Naive B cell (primary cell): ENCODE measurements around the gene C1orf87. TPM values are rescaled to one million over a fixed set of nuclear protein-coding genes. Genes with fewer than 3 reads are reported as not detected.

Source experiments
- ATAC-seq, 2 donors: fragments of 150-1000 bp; cut with Tn5 transposase; 2 replicates each; pipeline ENCODE4 v1.10.0; 2021; ENCODE audit warnings: low read depth in 2 of 2, mild to moderate bottlenecking in 2 of 2, moderate library complexity in 2 of 2
- DNase-seq: peaks from one replicate; pipeline ENCODE4 v3.0.0; 2022
- H3K27ac Mint-ChIP-seq, 6 donors: one replicate each; pipeline ENCODE4 v1.8.0; 2020 to 2022; ENCODE audit warnings: mild to moderate bottlenecking in 6 of 6, mixed read lengths in 6 of 6, moderate library complexity in 5 of 6, inconsistent platforms in 2 of 6
- H3K27me3 Mint-ChIP-seq, 3 donors: one replicate each; pipeline ENCODE4 v1.8.0; 2021 to 2022; ENCODE audit warnings: mixed read lengths in 3 of 3, mild to moderate bottlenecking in 1 of 3
- H3K36me3 Mint-ChIP-seq, 2 donors: one replicate each; pipeline ENCODE4 v1.8.0; 2020 to 2022; ENCODE audit warnings: mixed read lengths in 2 of 2, inconsistent platforms in 1 of 2, mild to moderate bottlenecking in 1 of 2
- H3K4me1 Mint-ChIP-seq, 3 donors: one replicate each; pipeline ENCODE4 v1.8.0; 2020 to 2022; ENCODE audit warnings: mixed read lengths in 3 of 3, inconsistent platforms in 1 of 3, mild to moderate bottlenecking in 1 of 3, moderate library complexity in 1 of 3
- H3K4me3 Mint-ChIP-seq, 8 donors: one replicate each; pipeline ENCODE4 v1.8.0; 2020 to 2022; ENCODE audit warnings: mild to moderate bottlenecking in 8 of 8, mixed read lengths in 8 of 8, moderate library complexity in 8 of 8, inconsistent platforms in 2 of 8
- H3K9me3 Mint-ChIP-seq, 7 donors: one replicate each; pipeline ENCODE4 v1.8.0; 2020 to 2022; ENCODE audit warnings: mixed read lengths in 7 of 7, mild to moderate bottlenecking in 5 of 7, inconsistent platforms in 2 of 7, moderate library complexity in 1 of 7
- polyA plus RNA-seq, 6 donors: library from polyadenylated mRNA; unstranded; fragments of 300-500 nt; fragmentation: Illumina TruSeq; gene quantifications; one replicate each; pipeline ENCODE4 v1.2.3, GENCODE V29; 2021; ENCODE audit warnings: low read depth in 6 of 6

Gene C1orf87
- polyA plus RNA-seq, 6 donors from 2014 or later, result not detected

- no peak for ATAC-seq
- no peak for DNase-seq
These were observed 24.4 kb downstream of the C1orf87 start for GRCh38 chr1:60049188-60049587.

GRCh38 chr1:60044881-60045280 lies 28.7 kb downstream of the C1orf87 start:
- H3K27ac Mint-ChIP-seq, result no peak overlapping the region
- peaks cover 0 to 7% of the 10 kb centered on the region in 2 donors for H3K36me3 Mint-ChIP-seq
- H3K4me3 Mint-ChIP-seq, result no peak overlapping the region
- H3K9me3 Mint-ChIP-seq, result peaks cover 0 to 10% (median 8%) of the 10 kb centered on the region in 7 donors
- no peaks in the 10 kb centered on the region for H3K4me1 Mint-ChIP-seq
- ATAC-seq, result no peak
- peaks cover 0 to 9% (median 0%) of the 10 kb centered on the region in 3 donors for H3K27me3 Mint-ChIP-seq
- DNase-seq, result no peak

More at GRCh38 chr1:60049188-60049587, 24.4 kb downstream of the C1orf87 start:
- peaks cover 0 to 22% (median 13%) of the 10 kb centered on the region in 7 donors for H3K9me3 Mint-ChIP-seq
- H3K27me3 Mint-ChIP-seq, result peaks cover 0 to 8% (median 4%) of the 10 kb centered on the region in 3 donors
- peaks cover 0 to 10% of the 10 kb centered on the region in 2 donors for H3K36me3 Mint-ChIP-seq
- no peaks in the 10 kb centered on the region for H3K4me1 Mint-ChIP-seq
- no peak overlapping the region for H3K4me3 Mint-ChIP-seq
- no peak overlapping the region for H3K27ac Mint-ChIP-seq

DNA sequence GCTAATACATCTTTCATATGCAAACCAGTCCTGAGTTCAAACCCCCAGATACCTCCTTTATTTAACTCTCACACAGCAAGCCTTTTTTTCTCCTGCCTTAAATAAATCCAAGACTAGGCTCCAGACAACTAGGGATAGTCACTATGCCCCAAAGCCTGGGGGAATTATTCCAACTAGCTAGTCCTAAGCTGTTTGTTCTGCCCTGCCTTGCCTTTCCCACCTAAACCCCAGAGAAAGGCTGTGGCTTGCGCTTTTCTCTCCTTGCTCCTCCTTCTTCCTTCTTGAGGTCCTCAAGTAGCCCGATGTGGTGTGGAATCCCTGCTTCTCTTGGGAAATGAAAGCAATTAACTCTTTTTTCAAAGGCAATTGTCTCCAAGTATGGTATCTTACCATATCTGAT lies 31.8 kb downstream of the C1orf87 start:
- H3K36me3 Mint-ChIP-seq, result no peaks in the 10 kb centered on the region
- H3K9me3 Mint-ChIP-seq, result peaks cover 0 to 2% (median 0%) of the 10 kb centered on the region in 7 donors
- H3K4me1 Mint-ChIP-seq, result no peaks in the 10 kb centered on the region
- H3K27me3 Mint-ChIP-seq, result peaks cover 0 to 9% (median 0%) of the 10 kb centered on the region in 3 donors
- ATAC-seq, result no peak
- no peak overlapping the region for H3K27ac Mint-ChIP-seq
- no peak for DNase-seq
- no peak overlapping the region for H3K4me3 Mint-ChIP-seq

- Mint-ChIP-seq H3K9me3 (peaks cover 0 to 2% (median 0%) of the 10 kb centered on the region in 7 donors), H3K36me3 (no peaks in the 10 kb centered on the region), H3K4me3 (no peak overlapping the region), H3K27me3 (peaks cover 0 to 7% (median 0%) of the 10 kb centered on the region in 3 donors), H3K4me1 (no peaks in the 10 kb centered on the region), H3K27ac (no peak overlapping the region)
- no peak for ATAC-seq
- DNase-seq, result no peak
These were observed 35.9 kb downstream of the C1orf87 start for GRCh38 chr1:60037669-60038068.

- no peak for DNase-seq
- Mint-ChIP-seq H3K27ac (no peak overlapping the region), H3K36me3 (no peaks in the 10 kb centered on the region), H3K4me3 (no peak overlapping the region), H3K4me1 (no peaks in the 10 kb centered on the region), H3K27me3 (peaks cover 0 to 6% (median 0%) of the 10 kb centered on the region in 3 donors), H3K9me3 (peaks cover 0 to 2% (median 0%) of the 10 kb centered on the region in 7 donors)
- ATAC-seq, result no peak
These were observed 36.6 kb downstream of the C1orf87 start for GRCh38 chr1:60036856-60037460.

DNA sequence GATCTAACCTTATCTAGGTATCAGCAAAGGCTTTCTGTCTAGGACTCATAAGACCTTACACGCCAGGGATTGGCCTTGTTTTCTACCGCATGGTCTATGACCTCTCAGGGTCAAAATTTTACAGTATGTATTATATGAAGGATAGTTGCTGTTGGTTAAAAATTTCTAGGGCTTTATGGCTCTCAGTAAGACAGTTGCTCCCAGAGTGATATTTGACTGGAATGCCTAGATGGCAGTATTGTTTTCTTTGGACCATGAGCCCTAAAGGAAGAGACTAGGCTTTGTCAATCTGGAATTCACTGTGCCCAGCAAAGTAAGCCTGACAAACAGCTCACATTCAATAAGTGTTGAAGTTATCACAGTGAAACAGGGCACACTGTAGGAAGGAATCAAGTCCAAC lies 37.6 kb downstream of the C1orf87 start:
- Mint-ChIP-seq H3K4me3 (no peak overlapping the region), H3K4me1 (no peaks in the 10 kb centered on the region)

DNA sequence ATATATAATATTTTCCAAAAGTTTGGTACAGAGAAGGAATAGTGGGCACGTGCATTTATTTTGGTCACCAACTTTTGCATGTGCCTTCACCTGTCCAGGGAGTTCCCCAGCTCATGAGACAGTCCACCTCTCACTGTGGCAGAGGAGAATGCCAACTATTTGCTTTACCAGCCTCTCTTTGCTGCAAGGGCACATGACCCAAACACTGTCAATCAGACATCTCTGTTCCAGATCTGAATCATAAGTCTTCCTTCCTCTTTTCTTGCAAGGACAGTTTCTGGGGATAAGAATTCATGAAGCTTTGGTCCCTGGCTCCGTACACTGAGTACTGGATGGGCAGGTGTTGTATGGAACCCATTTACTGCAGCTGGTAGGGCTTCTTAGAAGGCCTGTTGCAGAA lies 38.6 kb downstream of the C1orf87 start:
- no peak overlapping the region for H3K4me3 Mint-ChIP-seq
- H3K9me3 Mint-ChIP-seq, result no peaks in the 10 kb centered on the region
- no peak for ATAC-seq
- H3K4me1 Mint-ChIP-seq, result no peaks in the 10 kb centered on the region
- peaks cover 0 to 3% (median 0%) of the 10 kb centered on the region in 3 donors for H3K27me3 Mint-ChIP-seq
- H3K27ac Mint-ChIP-seq, result no peak overlapping the region
- DNase-seq, result no peak
- no peaks in the 10 kb centered on the region for H3K36me3 Mint-ChIP-seq

More for the DNA sequence above, 37.6 kb downstream of the C1orf87 start:
- H3K27me3 Mint-ChIP-seq, result peaks cover 0 to 6% (median 0%) of the 10 kb centered on the region in 3 donors
- H3K27ac Mint-ChIP-seq, result no peak overlapping the region
- ATAC-seq (no peak), DNase-seq (no peak)
- no peaks in the 10 kb centered on the region for H3K36me3 Mint-ChIP-seq
- no peaks in the 10 kb centered on the region for H3K9me3 Mint-ChIP-seq

DNA sequence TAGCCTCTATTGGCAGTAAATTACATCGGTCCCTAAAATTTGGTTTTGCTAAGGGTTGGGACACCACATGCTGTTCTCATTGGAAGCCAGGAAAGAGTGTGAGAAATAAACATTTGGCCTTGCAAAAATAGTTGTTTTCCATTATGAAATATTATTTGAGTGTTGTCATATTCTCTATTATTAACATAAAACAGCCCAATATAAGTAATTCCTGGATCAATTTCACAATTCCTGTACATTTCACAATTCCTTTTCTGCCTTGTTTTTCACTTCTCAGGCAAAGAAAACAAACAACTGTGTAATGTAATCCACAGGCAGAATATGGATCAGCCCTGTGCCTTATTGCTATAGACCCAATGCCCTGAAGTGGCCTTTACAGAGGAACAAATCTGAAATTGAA lies 40.5 kb downstream of the C1orf87 start:
- Mint-ChIP-seq H3K4me3 (no peak overlapping the region), H3K36me3 (no peaks in the 10 kb centered on the region), H3K4me1 (no peaks in the 10 kb centered on the region), H3K27ac (no peak overlapping the region), H3K27me3 (peaks cover 9 to 10% (median 10%) of the 10 kb centered on the region in 3 donors), H3K9me3 (no peaks in the 10 kb centered on the region)
- no peak for ATAC-seq
- no peak for DNase-seq

GRCh38 chr1:60031146-60031545 lies 42.4 kb downstream of the C1orf87 start:
- H3K27me3 Mint-ChIP-seq, result peaks cover 9 to 15% (median 10%) of the 10 kb centered on the region in 3 donors
- no peaks in the 10 kb centered on the region for H3K4me1 Mint-ChIP-seq

DNA sequence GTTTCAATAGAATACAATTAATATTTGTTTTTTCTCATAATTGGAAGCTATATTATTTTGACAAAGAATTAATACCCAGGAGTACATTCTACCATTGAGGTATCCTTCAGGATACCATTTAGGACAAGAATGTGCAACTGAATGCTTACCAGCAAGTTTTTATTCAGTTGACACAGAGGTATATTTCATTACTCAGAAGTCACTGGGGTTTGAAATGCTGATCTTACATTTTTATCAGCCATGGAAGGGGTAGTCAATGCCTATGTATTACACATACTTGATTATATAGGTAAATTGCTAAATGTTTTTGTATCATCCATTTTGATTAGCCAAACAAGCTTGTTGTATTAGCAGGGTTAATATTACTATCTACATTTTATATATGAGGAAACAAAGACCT lies 48.0 kb downstream of the C1orf87 start:
- no peak overlapping the region for H3K27ac Mint-ChIP-seq
- ATAC-seq (no peak), DNase-seq (no peak)
- H3K36me3 Mint-ChIP-seq, result no peaks in the 10 kb centered on the region
- no peaks in the 10 kb centered on the region for H3K4me1 Mint-ChIP-seq
- peaks cover 0 to 4% (median 0%) of the 10 kb centered on the region in 7 donors for H3K9me3 Mint-ChIP-seq
- H3K4me3 Mint-ChIP-seq, result no peak overlapping the region
- H3K27me3 Mint-ChIP-seq, result peaks cover 9 to 16% (median 15%) of the 10 kb centered on the region in 3 donors

More at GRCh38 chr1:60031146-60031545, 42.4 kb downstream of the C1orf87 start:
- Mint-ChIP-seq H3K27ac (no peak overlapping the region), H3K9me3 (no peaks in the 10 kb centered on the region), H3K4me3 (no peak overlapping the region), H3K36me3 (no peaks in the 10 kb centered on the region)
- DNase-seq, result no peak
- ATAC-seq, result no peak

DNA sequence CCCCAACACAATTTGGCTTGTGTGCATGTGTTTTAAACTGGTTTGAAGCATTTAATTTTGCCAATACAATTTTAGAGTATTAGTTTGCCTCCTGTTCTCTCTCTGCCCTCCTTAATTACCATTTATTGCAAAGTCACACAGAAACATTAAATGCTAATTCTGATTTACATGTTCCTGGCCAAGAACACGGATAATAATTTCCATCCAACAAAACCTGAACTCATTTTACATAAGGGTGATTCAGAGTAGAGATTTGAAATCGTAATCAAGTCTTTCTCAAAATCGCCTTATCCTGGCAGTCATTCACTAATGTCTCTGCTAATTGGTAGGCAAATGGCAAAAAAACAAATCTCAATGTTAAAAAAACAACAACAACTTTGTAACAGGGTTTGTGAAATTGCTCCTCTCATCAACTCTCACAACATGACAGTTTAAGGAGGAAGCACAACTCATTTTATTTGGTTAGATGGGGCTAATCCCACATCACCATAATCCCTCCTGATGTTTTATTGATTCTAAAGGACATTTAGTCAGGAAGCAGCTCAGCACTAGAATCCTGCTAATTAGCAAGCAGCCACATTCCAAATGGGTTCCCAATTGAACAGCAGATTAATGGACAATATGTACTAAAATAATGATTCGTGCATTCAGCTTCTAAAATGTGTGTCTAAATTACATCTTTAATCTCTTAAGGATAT lies 55.9 kb downstream of the C1orf87 start:
- H3K27me3 Mint-ChIP-seq, result peaks cover 0 to 11% (median 0%) of the 10 kb centered on the region in 3 donors
- DNase-seq, result no peak
- ATAC-seq, result no peak
- H3K4me3 Mint-ChIP-seq, result no peak overlapping the region
- peaks cover 0 to 5% of the 10 kb centered on the region in 2 donors for H3K36me3 Mint-ChIP-seq
- H3K9me3 Mint-ChIP-seq, result peaks cover 0 to 11% (median 4%) of the 10 kb centered on the region in 7 donors
- no peak overlapping the region for H3K27ac Mint-ChIP-seq
- H3K4me1 Mint-ChIP-seq, result no peaks in the 10 kb centered on the region

DNA sequence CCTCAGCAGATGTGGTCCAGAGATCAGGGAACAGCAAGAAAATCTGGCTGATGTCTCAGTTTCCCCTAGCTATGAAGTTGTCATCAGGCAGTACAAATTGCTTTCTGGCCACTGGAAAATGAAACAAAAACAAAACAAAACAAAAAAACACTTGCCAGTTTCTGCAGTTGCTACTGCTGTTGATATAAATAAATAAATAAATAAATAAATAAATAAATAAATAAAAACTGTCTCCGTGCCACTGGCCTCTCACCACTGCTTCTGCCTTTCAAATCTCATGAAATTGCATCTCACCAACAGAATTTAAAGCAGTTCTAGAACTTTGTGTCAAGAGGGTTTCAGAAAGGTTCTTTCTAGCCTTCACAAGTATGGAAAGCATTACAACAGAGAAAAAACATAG lies 62.9 kb downstream of the C1orf87 start:
- peak overlapping the region in 1 of 8 donors; percentile 57 for H3K4me3 Mint-ChIP-seq
- DNase-seq, result no peak
- no peak overlapping the region for H3K27ac Mint-ChIP-seq
- peaks cover 0 to 9% (median 0%) of the 10 kb centered on the region in 3 donors for H3K27me3 Mint-ChIP-seq
- ATAC-seq, result no peak
- no peaks in the 10 kb centered on the region for H3K36me3 Mint-ChIP-seq
- H3K4me1 Mint-ChIP-seq, result no peaks in the 10 kb centered on the region
- H3K9me3 Mint-ChIP-seq, result peaks cover 0 to 6% (median 0%) of the 10 kb centered on the region in 7 donors

DNA sequence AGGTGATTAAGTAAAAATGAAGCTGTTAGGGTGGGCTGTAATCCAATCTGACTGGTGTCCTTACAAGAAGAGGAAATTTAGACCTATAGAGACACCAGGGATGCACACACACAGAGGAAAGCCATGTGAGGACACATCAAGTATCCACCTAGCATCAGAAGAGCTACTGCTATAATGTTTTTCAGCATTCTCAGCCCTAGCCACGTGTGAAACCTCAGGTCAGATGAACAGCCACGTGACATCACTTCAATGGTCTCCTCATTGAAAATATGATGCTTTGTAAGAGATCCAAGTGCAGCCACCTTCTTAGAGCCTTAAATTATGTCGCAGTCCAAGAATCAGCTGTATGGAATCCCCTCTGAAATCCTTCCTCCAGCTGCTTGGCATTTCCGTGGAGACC lies 65.1 kb downstream of the C1orf87 start:
- H3K27me3 Mint-ChIP-seq, result peaks cover 0 to 9% (median 0%) of the 10 kb centered on the region in 3 donors
- no peaks in the 10 kb centered on the region for H3K36me3 Mint-ChIP-seq
- H3K9me3 Mint-ChIP-seq, result peaks cover 0 to 4% (median 0%) of the 10 kb centered on the region in 7 donors
- no peak overlapping the region for H3K4me3 Mint-ChIP-seq
- no peaks in the 10 kb centered on the region for H3K4me1 Mint-ChIP-seq
- DNase-seq (no peak), ATAC-seq (no peak)
- H3K27ac Mint-ChIP-seq, result no peak overlapping the region

- DNase-seq (no peak), ATAC-seq (no peak)
- Mint-ChIP-seq H3K9me3 (peaks cover 0 to 3% (median 0%) of the 10 kb centered on the region in 7 donors), H3K4me1 (no peaks in the 10 kb centered on the region), H3K27me3 (peaks cover 11 to 18% (median 14%) of the 10 kb centered on the region in 3 donors), H3K36me3 (no peaks in the 10 kb centered on the region), H3K27ac (no peak overlapping the region), H3K4me3 (no peak overlapping the region)
These were observed 72.9 kb downstream of the C1orf87 start for GRCh38 chr1:60000625-60001024.
